Mammary epithelial cell (primary cell): ENCODE measurements around the gene PRSS37.

Experiments
- EZH2 ChIP-seq: IDR thresholded peaks from 2 replicates; pipeline ENCODE4 v1.6.1; 2012; ENCODE audit warnings: low read length, inconsistent platforms, borderline replicate concordance
- TF ChIP-seq, protein P1 (sequence below), 2 donors: IDR thresholded peaks in 1 of 2; conservative IDR thresholded peaks in 1 of 2; 2 replicates each; pipeline ENCODE4 v1.5.1; 2011 to 2012; ENCODE audit warnings: inconsistent platforms in 2 of 2, low read length in 2 of 2, mild to moderate bottlenecking in 2 of 2, control low read depth in 1 of 2, low read depth in 1 of 2; ENCODE audit not compliant: insufficient read depth in 1 of 2; ENCODE audit errors: extremely low read depth in 1 of 2

DNA sequence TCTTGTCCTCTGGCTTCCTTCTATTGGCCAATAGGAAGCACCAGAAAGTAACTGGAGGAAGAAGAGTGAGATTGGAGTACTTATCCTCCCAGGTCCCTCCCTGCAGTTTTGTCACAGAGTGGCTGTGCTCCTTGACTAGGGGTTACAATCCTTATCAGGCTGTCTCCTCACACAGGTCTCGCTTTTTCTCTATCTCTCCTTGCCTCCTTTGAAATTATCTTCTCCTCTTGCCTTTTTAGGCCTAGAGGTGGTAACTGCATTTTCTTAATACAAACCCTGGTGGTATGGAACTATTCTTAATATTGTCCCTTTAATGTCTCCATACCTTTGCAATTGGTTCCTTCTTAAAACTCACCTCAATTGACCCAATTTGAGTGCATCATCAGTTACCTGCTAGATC lies 2.7 kb downstream of the PRSS37 start:
- TF ChIP-seq, protein P1, sequence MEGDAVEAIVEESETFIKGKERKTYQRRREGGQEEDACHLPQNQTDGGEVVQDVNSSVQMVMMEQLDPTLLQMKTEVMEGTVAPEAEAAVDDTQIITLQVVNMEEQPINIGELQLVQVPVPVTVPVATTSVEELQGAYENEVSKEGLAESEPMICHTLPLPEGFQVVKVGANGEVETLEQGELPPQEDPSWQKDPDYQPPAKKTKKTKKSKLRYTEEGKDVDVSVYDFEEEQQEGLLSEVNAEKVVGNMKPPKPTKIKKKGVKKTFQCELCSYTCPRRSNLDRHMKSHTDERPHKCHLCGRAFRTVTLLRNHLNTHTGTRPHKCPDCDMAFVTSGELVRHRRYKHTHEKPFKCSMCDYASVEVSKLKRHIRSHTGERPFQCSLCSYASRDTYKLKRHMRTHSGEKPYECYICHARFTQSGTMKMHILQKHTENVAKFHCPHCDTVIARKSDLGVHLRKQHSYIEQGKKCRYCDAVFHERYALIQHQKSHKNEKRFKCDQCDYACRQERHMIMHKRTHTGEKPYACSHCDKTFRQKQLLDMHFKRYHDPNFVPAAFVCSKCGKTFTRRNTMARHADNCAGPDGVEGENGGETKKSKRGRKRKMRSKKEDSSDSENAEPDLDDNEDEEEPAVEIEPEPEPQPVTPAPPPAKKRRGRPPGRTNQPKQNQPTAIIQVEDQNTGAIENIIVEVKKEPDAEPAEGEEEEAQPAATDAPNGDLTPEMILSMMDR (conservative IDR thresholded peaks at IDR 0.05 in 1 of 2, IDR thresholded peaks at IDR 0.05 in 1 of 2; ENCODE audit: extremely low read depth in 1 of 2, insufficient read depth in 1 of 2, low read depth in 1 of 2, low read length in 2 of 2) = no peak
- no peak for TF ChIP-seq EZH2
